Measurements from ENCODE around the gene AGMAT. TPM values are rescaled to one million over a fixed set of nuclear protein-coding genes. Genes with fewer than 3 reads are reported as not detected.

AGMAT gene
- total and polyA plus RNA-seq, 2 experiments from 2014 or later = 0.75 to 2.2 TPM

GRCh38 chr1:15543589-15544568, 41.0 kb downstream of the AGMAT start:
- peaks cover 51% of the 10 kb centered on the region for H3K36me3 ChIP-seq (ENCODE audit: low read depth)
- H3K4me1 ChIP-seq (ENCODE audit: insufficient read depth) = peaks cover 24% of the 10 kb centered on the region
- H3F3A ChIP-seq (ENCODE audit: insufficient read depth) = peaks cover 25% of the 10 kb centered on the region
- peak overlapping the region; percentile 58 for H3K4me2 ChIP-seq (ENCODE audit: unreplicated experiment)
- in situ Hi-C loops (cut with MboI) = no loop called here
- DNase-seq = peak; percentile 81
- H3K9ac ChIP-seq = peak overlapping the region; percentile 32
- 62% methylated on average over 12 of the region's 12 CpGs for WGBS, 2 experiments (ENCODE audit: low coverage in 1 of 2, low lambda C conversion rate in 2 of 2, missing lambda C conversion rate in 2 of 2)
- peak overlapping the region; percentile 16; the same call in 1 of the 2 replicates for H3K4me3 ChIP-seq
- TF ChIP-seq EZH2phosphoT487 (IDR thresholded peaks at IDR 0.05; ENCODE audit: insufficient read depth, low read depth) = no peak
- no peak for TF ChIP-seq EZH2 (IDR thresholded peaks at IDR 0.05; ENCODE audit: insufficient read depth, poor library complexity, severe bottlenecking)
- H2AFZ ChIP-seq = 0 out of 2 replicates have a peak overlapping the region, but pooled peaks have one; percentile 27
- peak overlapping the region; percentile 56 for H3K27ac ChIP-seq
- H3K9me3 ChIP-seq (ENCODE audit: low read depth) = no peaks in the 10 kb centered on the region
- no peaks in the 10 kb centered on the region for H4K20me1 ChIP-seq (ENCODE audit: insufficient read depth)
- H3K9me2 ChIP-seq (ENCODE audit: insufficient read depth) = no peaks in the 10 kb centered on the region
- no peaks in the 10 kb centered on the region for H3K79me2 ChIP-seq (ENCODE audit: insufficient read depth)
- H3K27me3 ChIP-seq (replicated peaks; ENCODE audit: insufficient read depth) = no peaks in the 10 kb centered on the region

DNA sequence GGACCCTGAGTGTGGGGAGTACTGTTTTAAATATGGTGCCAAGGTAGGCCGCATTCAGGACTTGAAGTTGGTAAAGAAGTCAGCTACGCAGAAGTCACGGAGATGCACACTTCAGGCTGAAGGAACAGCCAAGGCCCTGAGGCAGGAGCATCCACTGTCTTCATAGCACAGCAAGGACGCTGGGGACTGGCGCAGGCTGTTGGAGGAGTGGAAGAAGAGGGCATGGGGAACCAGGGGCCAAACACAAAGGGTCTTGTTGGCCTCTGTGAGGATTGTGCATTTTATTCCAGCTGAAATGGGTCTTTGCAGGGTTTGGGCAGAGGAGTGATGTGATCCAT, 41.6 kb downstream of the AGMAT start:
- Histone ChIP-seq H3K36me3 (ENCODE audit: low read depth) (peaks cover 44% of the 10 kb centered on the region), H3K4me1 (ENCODE audit: insufficient read depth) (peaks cover 24% of the 10 kb centered on the region), H3K79me2 (ENCODE audit: insufficient read depth) (no peaks in the 10 kb centered on the region), H3F3A (ENCODE audit: insufficient read depth) (peaks cover 25% of the 10 kb centered on the region), H3K27me3 (replicated peaks; ENCODE audit: insufficient read depth) (no peaks in the 10 kb centered on the region), H3K9me2 (ENCODE audit: insufficient read depth) (no peaks in the 10 kb centered on the region), H3K27ac (peak overlapping the region; percentile 56), H3K9me3 (ENCODE audit: low read depth) (no peaks in the 10 kb centered on the region), H3K4me2 (ENCODE audit: unreplicated experiment) (peak overlapping the region; percentile 58), H2AFZ (0 out of 2 replicates have a peak overlapping the region, but pooled peaks have one; percentile 27), H4K20me1 (ENCODE audit: insufficient read depth) (no peaks in the 10 kb centered on the region), H3K4me3 (peak overlapping the region; percentile 16; the same call in 1 of the 2 replicates), H3K9ac (peak overlapping the region; percentile 32)
- no peak for TF ChIP-seq EZH2 (IDR thresholded peaks at IDR 0.05; ENCODE audit: insufficient read depth, poor library complexity, severe bottlenecking)
- TF ChIP-seq EZH2phosphoT487 (IDR thresholded peaks at IDR 0.05; ENCODE audit: insufficient read depth, low read depth) = no peak
- DNase-seq = no peak
- 99% methylated on average over 5 of the region's 5 CpGs for WGBS, 2 experiments (ENCODE audit: low coverage in 1 of 2, low lambda C conversion rate in 2 of 2, missing lambda C conversion rate in 2 of 2)
- in situ Hi-C loops (cut with MboI) = no loop called here

DNA sequence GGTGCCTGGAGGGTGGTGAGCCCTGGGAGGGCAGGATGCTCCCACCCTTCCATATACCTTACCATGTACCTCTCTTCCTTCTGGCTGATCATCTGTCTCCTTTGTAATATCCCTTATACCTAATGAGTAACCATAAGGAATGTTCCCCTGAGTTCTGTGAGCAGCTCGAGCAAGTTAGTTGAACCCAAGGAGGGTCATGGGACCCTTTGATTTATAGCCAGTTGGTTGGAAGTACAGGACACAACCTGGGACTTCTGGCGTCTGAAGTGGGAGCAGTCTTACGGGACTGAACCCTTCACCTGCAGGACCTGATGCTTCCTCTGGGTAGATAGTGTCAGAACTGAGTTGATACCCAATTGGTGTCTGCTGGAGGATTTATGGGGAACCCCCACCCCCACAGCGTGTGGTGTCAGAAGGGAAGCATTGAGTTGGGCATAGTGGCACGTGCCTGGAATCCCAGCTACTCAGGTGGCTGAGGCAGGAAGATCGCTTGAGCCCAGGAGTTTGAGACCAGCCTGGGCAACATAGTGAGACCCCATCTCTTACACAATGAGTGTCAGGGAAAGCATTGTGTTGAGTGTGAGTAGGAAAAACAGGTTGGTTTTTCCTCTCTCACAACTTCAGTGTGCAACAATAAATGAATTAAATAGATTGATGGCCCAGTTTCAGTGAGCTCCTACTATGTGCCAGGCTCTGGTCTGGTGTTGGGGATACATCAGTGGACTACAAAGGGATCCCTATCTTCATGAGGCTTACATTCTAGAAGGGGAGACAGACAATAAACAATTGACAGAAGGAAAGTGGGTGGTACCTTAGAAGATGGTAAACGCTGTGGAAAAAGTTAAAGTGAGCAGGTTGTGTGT, 42.2 kb downstream of the AGMAT start:
- H3K9ac ChIP-seq = no peak overlapping the region
- no peak overlapping the region for H2AFZ ChIP-seq
- no peak for TF ChIP-seq EZH2 (IDR thresholded peaks at IDR 0.05; ENCODE audit: insufficient read depth, poor library complexity, severe bottlenecking)
- TF ChIP-seq EZH2phosphoT487 (IDR thresholded peaks at IDR 0.05; ENCODE audit: insufficient read depth, low read depth) = no peak
- H4K20me1 ChIP-seq (ENCODE audit: insufficient read depth) = no peaks in the 10 kb centered on the region
- H3K9me2 ChIP-seq (ENCODE audit: insufficient read depth) = no peaks in the 10 kb centered on the region
- no peaks in the 10 kb centered on the region for H3K27me3 ChIP-seq (replicated peaks; ENCODE audit: insufficient read depth)
- no peak for DNase-seq
- no peaks in the 10 kb centered on the region for H3K9me3 ChIP-seq (ENCODE audit: low read depth)
- H3F3A ChIP-seq (ENCODE audit: insufficient read depth) = peaks cover 25% of the 10 kb centered on the region
- in situ Hi-C loops (cut with MboI) = no loop called here
- peak overlapping the region; percentile 56 for H3K27ac ChIP-seq
- peaks cover 42% of the 10 kb centered on the region for H3K36me3 ChIP-seq (ENCODE audit: low read depth)
- peak overlapping the region; percentile 58 for H3K4me2 ChIP-seq (ENCODE audit: unreplicated experiment)
- peaks cover 24% of the 10 kb centered on the region for H3K4me1 ChIP-seq (ENCODE audit: insufficient read depth)
- H3K79me2 ChIP-seq (ENCODE audit: insufficient read depth) = no peaks in the 10 kb centered on the region
- 95% methylated on average over 7 of the region's 7 CpGs for WGBS, 2 experiments (ENCODE audit: low coverage in 1 of 2, low lambda C conversion rate in 2 of 2, missing lambda C conversion rate in 2 of 2)
- H3K4me3 ChIP-seq = no peak overlapping the region

DNA sequence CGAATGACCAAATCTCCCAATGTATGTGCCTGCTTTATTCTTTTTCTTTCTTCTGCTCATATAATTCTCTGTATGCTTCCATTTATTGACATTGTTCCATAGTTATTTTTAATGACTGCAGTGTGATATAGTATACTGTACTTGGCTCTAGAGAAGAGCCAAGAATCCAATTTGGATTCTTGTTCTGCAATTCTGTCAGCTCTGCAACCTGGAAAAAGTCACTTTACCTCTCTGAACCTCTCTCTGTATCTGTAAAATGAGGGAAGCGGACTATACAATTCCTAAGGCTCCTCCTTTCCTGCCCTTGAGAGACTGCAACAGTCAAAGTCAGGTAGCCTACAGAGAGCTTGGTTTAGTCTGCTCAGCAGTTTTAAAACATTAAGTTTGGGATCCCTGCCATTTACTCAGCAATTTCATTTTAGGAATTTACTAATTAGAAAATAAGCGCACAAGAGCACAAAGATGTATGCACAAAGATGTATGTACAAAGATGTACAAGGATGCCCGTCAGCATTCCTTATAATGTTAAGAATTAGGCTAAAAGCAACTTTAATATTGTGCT, 43.5 kb downstream of the AGMAT start:
- H3K9me3 ChIP-seq (ENCODE audit: low read depth) = no peaks in the 10 kb centered on the region

More for the DNA sequence above, 43.5 kb downstream of the AGMAT start:
- Histone ChIP-seq H3K9ac (no peak overlapping the region), H3K4me3 (no peak overlapping the region), H3K4me1 (ENCODE audit: insufficient read depth) (peaks cover 24% of the 10 kb centered on the region), H4K20me1 (ENCODE audit: insufficient read depth) (no peaks in the 10 kb centered on the region), H3K4me2 (ENCODE audit: unreplicated experiment) (no peak overlapping the region), H2AFZ (no peak overlapping the region), H3K79me2 (ENCODE audit: insufficient read depth) (no peaks in the 10 kb centered on the region), H3F3A (ENCODE audit: insufficient read depth) (peaks cover 25% of the 10 kb centered on the region), H3K36me3 (ENCODE audit: low read depth) (peaks cover 40% of the 10 kb centered on the region), H3K27me3 (replicated peaks; ENCODE audit: insufficient read depth) (no peaks in the 10 kb centered on the region), H3K27ac (no peak overlapping the region), H3K9me2 (ENCODE audit: insufficient read depth) (no peaks in the 10 kb centered on the region)
- in situ Hi-C loops (cut with MboI) = no loop called here
- DNase-seq = no peak
- WGBS, 2 experiments (ENCODE audit: low coverage in 1 of 2, low lambda C conversion rate in 2 of 2, missing lambda C conversion rate in 2 of 2) = 84 to 89% methylated on average over 4 of the region's 4 CpGs
- TF ChIP-seq EZH2 (IDR thresholded peaks at IDR 0.05; ENCODE audit: insufficient read depth, poor library complexity, severe bottlenecking) (no peak), EZH2phosphoT487 (IDR thresholded peaks at IDR 0.05; ENCODE audit: insufficient read depth, low read depth) (no peak)
